ENCODE data around the gene SPACA7. TPM values are rescaled to one million over a fixed set of nuclear protein-coding genes. Genes with fewer than 3 reads are reported as not detected.

SPACA7 gene
- total RNA-seq, 4 donors from 2014 or later = not detected

- intact Hi-C loops (cut with DNase I; ENCODE audit: low total_unique reads) (no loop called here), in situ Hi-C loops (cut with MboI; ENCODE audit: low pct_ligation_motif_present in 1 of 4, low pct_unique_long_range_greater_than_20kb in 1 of 4, low sequenced_read_pairs in 3 of 4) (no loop called here)
- no peaks in the 10 kb centered on the region for H3K36me3 ChIP-seq
- WGBS, 2 donors (ENCODE audit: low coverage in 1 of 2) = 50 to 51% methylated on average over 9 of the region's 9 CpGs
- no peak overlapping the region for H3K27ac ChIP-seq
- H3K9me3 ChIP-seq = no peaks in the 10 kb centered on the region
- peaks cover 42% of the 10 kb centered on the region for H3K27me3 ChIP-seq
- H3K4me3 ChIP-seq = no peak overlapping the region
- no peaks in the 10 kb centered on the region for H3K4me1 ChIP-seq
- DNase-seq = no peak
- no peak for TF ChIP-seq POLR2A (IDR thresholded peaks at IDR 0.05)
- no peak for TF ChIP-seq CTCF (IDR thresholded peaks at IDR 0.05)
- no peak for TF ChIP-seq EP300 (IDR thresholded peaks at IDR 0.05; ENCODE audit: low read depth)
Measured at GRCh38 chr13:112346899-112347229, 29.3 kb upstream of the SPACA7 start.

GRCh38 chr13:112347986-112348385, 28.2 kb upstream of the SPACA7 start:
- no peak for TF ChIP-seq CTCF (IDR thresholded peaks at IDR 0.05)
- no peak for TF ChIP-seq EP300 (IDR thresholded peaks at IDR 0.05; ENCODE audit: low read depth)
- TF ChIP-seq POLR2A (IDR thresholded peaks at IDR 0.05) = no peak
- no peak for TF ChIP-seq POLR2AphosphoS5 (IDR thresholded peaks at IDR 0.05)
- peaks cover 42% of the 10 kb centered on the region for H3K27me3 ChIP-seq
- no peak overlapping the region for H3K4me3 ChIP-seq
- intact Hi-C loops (cut with DNase I; ENCODE audit: low total_unique reads) (no loop called here), in situ Hi-C loops (cut with MboI; ENCODE audit: low pct_ligation_motif_present in 1 of 4, low pct_unique_long_range_greater_than_20kb in 1 of 4, low sequenced_read_pairs in 3 of 4) (no loop called here)
- H3K36me3 ChIP-seq = no peaks in the 10 kb centered on the region
- H3K9me3 ChIP-seq = no peaks in the 10 kb centered on the region
- no peak for DNase-seq
- H3K27ac ChIP-seq = no peak overlapping the region
- WGBS, 2 donors (ENCODE audit: low coverage in 1 of 2) = 80 to 100% methylated on average over 4 to 10 of the region's 10 CpGs
- H3K4me1 ChIP-seq = no peaks in the 10 kb centered on the region

GRCh38 chr13:112348642-112349345, 27.4 kb upstream of the SPACA7 start:
- Histone ChIP-seq H3K4me1 (no peaks in the 10 kb centered on the region), H3K4me3 (no peak overlapping the region), H3K36me3 (no peaks in the 10 kb centered on the region), H3K27ac (no peak overlapping the region), H3K9me3 (no peaks in the 10 kb centered on the region), H3K27me3 (peaks cover 42% of the 10 kb centered on the region)
- WGBS, 2 donors (ENCODE audit: low coverage in 1 of 2) = 70 to 75% methylated on average over 8 to 12 of the region's 12 CpGs
- TF ChIP-seq EP300 (IDR thresholded peaks at IDR 0.05; ENCODE audit: low read depth) (no peak), CTCF (IDR thresholded peaks at IDR 0.05) (no peak), POLR2A (IDR thresholded peaks at IDR 0.05) (no peak), POLR2AphosphoS5 (IDR thresholded peaks at IDR 0.05) (no peak)
- intact Hi-C loops (cut with DNase I; ENCODE audit: low total_unique reads) = no loop called here
- in situ Hi-C loops (cut with MboI; ENCODE audit: low pct_ligation_motif_present in 1 of 4, low pct_unique_long_range_greater_than_20kb in 1 of 4, low sequenced_read_pairs in 3 of 4) = no loop called here
- DNase-seq = no peak

- no peak for TF ChIP-seq EP300 (IDR thresholded peaks at IDR 0.05; ENCODE audit: low read depth)
- TF ChIP-seq POLR2A (IDR thresholded peaks at IDR 0.05) = no peak
- TF ChIP-seq POLR2AphosphoS5 (IDR thresholded peaks at IDR 0.05) = no peak
- TF ChIP-seq CTCF (IDR thresholded peaks at IDR 0.05) = no peak
- no peaks in the 10 kb centered on the region for H3K36me3 ChIP-seq
- DNase-seq = no peak
- H3K9me3 ChIP-seq = no peaks in the 10 kb centered on the region
- intact Hi-C loops (cut with DNase I; ENCODE audit: low total_unique reads) = no loop called here
- 64 to 70% methylated on average over 7 to 13 of the region's 13 CpGs for WGBS, 2 donors (ENCODE audit: low coverage in 1 of 2)
- no peak overlapping the region for H3K27ac ChIP-seq
- H3K4me1 ChIP-seq = no peaks in the 10 kb centered on the region
- in situ Hi-C loops (cut with MboI; ENCODE audit: low pct_ligation_motif_present in 1 of 4, low pct_unique_long_range_greater_than_20kb in 1 of 4, low sequenced_read_pairs in 3 of 4) = no loop called here
- no peak overlapping the region for H3K4me3 ChIP-seq
- H3K27me3 ChIP-seq = peaks cover 42% of the 10 kb centered on the region
Measured at GRCh38 chr13:112349681-112350080, 26.5 kb upstream of the SPACA7 start.
